CD4-positive, alpha-beta T cell treated with Interleukin-4 for 4 hours (primary cell): ENCODE measurements around the gene GPR25.

ENCODE experiments used
- DNase-seq: peaks from one replicate; pipeline ENCODE4 v3.0.0-alpha.2; 2020

The GPR25 gene

GRCh38 chr1:200873671-200874397 is 1.1 kb downstream of the GPR25 start:
- no peak for DNase-seq

DNA sequence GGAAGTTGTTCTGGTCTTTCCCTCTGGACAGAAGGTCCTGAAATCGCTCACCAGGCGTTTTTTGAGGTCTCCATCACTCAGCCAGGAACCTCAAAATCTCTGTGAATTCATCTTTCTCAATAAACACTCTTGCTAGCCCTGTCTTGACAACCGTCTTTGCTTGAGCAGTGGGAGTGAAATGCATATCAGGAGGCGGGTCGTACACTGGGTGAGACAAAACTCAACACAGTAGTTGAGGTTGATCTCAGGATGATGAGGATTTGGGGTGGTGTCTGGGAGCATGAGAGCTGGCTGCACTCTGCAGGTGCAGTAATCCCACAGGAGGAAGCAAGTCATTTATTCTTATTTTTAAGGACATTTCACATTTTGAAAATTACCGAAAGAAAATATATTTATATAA is 1.9 kb downstream of the GPR25 start:
- no peak for DNase-seq

- no peak for DNase-seq
Measured at GRCh38 chr1:200875416-200875815, 2.6 kb downstream of the GPR25 start.

DNA sequence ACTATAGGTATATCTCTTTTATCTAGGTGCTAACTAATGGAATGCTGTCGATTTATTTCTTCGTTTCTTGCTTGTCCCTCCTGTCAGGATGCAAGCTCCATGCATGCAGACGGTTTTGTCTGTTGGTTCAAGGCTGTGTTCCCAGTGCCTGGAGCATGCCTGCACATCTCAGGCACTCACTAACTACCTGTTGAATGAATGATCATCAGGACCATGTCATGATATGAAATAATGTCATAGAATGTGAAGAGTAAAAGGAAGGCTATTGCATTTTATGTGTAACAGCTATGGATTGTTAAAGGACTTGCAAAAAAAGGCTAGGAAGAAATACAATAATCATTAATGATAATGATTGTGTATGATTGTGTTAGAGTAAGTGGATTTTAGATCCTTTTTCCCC is 4.2 kb downstream of the GPR25 start:
- DNase-seq = no peak

DNA sequence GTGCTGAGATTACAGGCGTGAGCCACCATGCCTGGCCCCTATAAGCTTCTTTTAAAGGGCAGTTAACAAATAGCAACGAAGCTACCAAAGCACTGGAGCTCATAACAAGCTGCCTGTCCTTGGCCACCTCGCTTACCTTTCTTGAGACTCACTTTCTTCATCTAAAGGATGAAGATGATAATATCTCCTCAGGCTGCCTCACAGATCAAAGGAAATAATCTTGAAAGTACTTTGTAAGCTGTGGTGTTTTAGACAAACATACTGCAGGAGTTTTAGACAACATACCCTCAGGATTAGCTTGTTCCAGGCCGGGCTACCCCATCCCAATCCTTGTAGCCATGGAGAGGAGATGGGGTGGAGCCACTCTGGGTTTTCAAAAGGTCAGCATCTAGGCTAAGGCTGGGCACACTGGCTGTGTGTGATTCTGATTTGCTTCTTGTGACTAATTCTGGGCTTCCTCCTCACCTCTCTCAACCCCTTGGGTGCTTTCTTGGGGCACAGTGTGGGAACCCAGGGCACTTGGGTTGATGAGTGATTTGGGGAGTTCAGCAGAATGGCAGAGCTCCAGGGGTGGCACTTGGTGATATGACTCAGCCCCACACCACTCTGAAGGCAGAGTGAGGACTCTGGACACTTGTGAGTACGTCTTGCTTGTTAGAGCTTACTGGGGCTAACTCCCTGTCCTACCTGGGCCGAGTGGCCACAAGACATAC is 5.2 kb downstream of the GPR25 start:
- DNase-seq = peak; percentile 76

GRCh38 chr1:200880212-200880611 is 7.4 kb downstream of the GPR25 start:
- DNase-seq = peak; percentile 49

GRCh38 chr1:200883118-200883517 is 10.3 kb downstream of the GPR25 start:
- no peak for DNase-seq

GRCh38 chr1:200885623-200886402 is 13.0 kb downstream of the GPR25 start:
- DNase-seq = no peak

- no peak for DNase-seq
Measured at GRCh38 chr1:200886594-200886993, 13.8 kb downstream of the GPR25 start.

DNA sequence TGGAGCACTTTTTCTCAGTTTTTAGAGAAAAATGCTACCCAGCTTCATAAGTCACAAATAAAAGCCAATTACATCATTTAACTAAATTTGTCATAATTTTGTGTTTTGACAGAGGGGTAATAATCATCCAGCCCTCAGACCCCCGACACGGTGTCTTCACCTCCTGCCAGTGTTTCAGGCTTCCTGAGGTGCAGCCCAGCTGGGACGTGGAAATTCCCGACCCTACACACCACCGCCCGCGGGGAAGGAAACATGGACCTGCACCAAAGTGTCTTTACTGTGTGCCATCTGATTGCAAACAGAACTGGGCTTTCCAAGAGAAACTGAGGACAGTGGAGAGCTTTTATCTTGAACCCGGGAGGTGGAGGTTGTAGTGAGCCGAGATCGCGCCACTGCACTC is 14.3 kb downstream of the GPR25 start:
- DNase-seq = no peak

- no peak for DNase-seq
Measured at GRCh38 chr1:200887772-200888348, 15.1 kb downstream of the GPR25 start.

- DNase-seq = peak; percentile 69
Measured at GRCh38 chr1:200888349-200888838, 15.6 kb downstream of the GPR25 start.

DNA sequence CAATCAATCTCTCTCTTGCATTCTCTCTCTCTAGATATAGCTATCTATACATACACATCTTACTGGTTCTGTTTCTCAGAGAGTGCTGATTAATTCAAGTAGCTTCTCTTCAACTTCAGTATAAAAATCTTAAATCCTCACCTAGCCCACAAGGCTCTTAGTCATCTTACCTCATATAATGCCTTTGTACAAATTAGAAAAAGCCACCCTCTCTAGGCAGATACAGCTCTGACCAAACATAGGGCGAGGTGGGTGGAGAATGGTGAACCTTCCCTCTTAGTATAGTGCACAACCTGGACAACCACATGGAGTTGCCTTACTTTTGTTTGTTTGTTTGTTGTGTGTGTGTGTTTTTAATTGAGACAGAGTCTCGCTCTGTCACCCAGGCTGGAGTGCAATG is 16.8 kb downstream of the GPR25 start:
- DNase-seq = peak; percentile 52

DNA sequence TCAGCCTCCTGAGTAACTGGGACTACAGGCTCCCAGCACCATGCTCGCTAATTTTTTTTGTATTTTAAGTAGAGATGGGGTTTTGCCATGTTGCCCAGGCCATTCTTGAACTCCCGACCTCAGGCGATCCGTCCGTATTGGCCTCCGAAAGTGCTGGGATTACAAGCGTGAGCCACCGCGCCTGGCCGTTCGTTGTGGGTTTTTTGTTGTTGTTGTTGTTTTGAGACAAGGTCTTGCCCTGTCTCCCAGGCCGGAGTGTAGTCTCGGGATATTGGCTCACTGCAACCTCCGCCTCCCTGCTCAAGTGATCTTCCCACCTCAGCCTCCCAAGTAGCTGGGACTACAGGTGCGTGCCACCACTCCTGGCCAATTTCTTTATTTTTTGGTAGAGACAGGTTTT is 17.2 kb downstream of the GPR25 start:
- DNase-seq = no peak

DNA sequence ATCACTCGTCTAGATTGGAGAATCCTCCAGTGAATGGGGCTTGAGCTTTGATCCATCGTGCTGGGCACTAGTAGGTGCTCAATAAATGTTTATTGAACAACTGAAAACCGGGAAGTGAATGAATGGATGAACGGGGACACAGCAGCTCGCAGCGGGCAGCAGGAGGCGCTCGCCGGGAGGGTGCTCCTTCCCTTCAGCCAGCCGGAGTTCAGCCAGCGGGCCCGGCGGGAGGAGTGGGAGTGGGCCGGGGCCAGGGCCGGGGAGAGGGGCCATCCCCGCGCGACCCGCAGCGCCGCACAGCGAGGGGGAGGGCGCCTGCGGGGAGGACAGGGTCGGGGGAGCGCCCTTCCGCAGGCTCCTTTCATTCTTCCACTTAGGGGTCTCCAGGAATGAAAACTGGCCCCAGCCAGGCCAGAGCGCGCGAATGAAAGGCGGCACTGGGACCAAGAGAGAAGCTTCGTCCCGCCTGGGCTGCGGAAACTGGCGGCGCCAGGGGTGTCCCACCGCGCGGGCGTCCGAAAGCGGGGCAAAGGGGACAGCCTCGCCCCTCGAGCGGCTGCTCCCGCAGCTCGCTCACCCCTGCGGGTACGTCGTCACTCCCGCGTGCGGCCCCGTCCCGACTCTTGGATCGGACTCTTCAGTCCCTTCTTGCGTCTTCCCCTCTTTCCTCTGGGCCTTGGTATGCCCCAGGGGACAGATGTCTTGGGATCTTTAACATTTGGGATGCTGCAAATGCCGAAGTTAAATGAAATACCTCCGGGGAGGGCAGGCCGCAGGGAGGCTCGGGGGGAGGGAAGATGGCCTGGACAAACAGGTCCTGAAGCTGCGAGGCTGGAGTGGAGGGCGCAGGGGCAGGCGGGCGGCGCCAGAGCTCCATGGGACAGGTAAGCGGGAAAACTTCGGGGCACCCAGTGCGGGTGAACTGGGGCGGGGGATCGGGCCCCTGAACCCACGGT is 18.3 kb downstream of the GPR25 start:
- DNase-seq = no peak

DNA sequence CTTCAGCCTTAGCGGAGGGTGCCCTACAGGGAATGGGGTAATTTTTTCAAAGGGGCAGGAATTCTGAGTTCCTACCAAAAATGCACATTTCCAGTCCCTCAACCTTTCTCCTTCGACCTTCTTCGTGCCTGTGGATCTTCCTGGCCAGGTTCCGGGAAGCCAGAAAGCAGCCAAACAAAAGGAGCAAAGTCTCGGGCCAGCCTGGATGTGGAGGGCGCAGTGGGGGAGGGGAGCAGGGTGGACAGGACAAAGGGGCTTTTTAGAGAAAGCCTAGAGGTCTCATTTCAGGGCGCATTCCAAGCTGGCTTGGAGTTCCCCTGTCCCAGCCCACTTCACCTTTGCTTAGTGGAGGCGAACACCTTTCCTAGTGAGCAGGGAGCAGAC is 19.0 kb downstream of the GPR25 start:
- no peak for DNase-seq

DNA sequence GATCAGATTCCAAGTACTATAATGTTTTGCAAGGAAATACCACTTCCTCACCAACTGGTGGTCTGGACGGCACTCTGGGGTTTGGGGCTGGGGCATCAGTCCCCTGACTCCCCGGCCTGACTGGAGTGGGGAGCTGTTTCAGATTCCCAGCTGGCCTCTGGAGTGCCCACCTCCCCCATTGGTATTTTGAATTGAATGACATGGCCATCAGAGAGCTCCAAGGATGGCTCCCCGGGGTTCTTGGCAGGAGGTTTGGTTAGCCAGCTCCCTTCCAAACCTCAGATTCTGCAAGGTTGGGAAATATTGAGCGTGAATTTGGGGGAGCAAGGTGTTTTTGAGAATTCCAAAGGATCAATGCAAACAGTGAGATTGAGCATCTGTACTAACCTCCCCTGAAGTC is 19.8 kb downstream of the GPR25 start:
- DNase-seq = no peak

- DNase-seq = no peak
Measured at GRCh38 chr1:200892958-200893357, 20.2 kb downstream of the GPR25 start.

DNA sequence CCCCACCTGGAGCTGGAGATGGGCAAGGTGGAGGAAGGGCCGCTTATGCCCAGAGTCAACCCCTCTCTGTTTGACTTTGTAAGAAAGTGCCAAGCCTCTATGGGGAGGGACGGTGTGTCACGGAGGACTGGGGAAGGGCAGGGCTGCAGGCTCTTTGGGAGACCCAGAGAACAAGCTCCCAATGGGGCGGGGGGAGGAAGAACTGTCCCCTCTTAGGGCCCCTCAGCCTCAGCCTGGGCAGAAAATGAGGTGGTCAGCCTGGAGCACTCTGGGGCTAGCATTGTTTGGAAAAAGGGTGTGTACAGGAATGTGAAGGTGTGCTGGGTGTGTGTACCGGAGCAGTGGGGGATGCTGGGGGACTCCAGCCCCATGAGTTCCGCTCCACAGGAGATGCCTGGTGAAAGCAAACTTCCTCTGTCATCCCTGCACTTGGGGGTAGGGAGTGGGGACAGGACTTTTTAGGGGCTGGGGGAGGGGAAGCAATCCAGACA is 20.7 kb downstream of the GPR25 start:
- DNase-seq = no peak

DNA sequence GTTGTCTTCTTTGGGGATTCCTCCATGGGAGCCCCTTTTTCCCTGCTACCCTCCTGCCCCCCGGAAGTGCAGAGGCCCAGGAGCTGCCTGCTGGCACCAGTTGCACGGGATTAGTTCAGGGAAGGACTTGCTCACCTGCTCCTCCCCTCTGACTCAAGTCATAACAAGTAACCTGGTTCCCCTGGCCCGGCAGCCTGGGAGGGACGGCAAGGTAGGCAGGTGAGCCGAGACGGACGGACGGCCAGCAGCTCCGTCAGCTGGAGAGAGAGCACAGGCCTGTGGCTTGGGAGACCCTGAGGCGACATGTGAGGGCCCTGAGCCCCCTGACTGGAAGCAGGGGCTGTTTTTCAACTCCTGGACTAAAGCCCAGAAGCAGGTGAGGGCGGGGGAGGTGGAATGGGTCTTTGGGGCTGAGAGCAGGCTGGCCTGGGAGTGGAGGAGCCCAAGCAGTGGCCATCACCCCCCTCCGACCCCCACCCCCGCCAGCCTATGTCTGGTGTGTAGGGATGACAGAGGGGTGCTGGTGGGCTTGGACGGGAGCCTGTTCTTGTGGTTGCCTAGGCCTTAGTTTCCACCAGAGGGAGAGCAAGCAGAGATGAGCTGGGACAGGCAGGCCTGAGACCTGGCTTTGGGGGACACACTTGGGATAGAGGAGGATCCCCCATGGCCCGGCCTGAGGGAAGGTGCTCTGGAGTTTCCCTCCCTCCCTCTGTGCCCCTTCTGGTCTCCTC is 22.1 kb downstream of the GPR25 start, which contains the start of gene INAVA:
TSS of gene INAVA (plus strand) at position 189 of the 731 bp plus-strand sequence. CDS start 3,501 bp downstream, outside the sequence.
- no peak for DNase-seq

GRCh38 chr1:200895443-200895789 is 22.6 kb downstream of the GPR25 start:
- no peak for DNase-seq
